ENCODE data around the gene SYTL1. TPM values are rescaled to one million over a fixed set of nuclear protein-coding genes. Genes with fewer than 3 reads are reported as not detected.

The SYTL1 gene
- total RNA-seq, 1 experiment from 2014 or later = 75.9 TPM

DNA sequence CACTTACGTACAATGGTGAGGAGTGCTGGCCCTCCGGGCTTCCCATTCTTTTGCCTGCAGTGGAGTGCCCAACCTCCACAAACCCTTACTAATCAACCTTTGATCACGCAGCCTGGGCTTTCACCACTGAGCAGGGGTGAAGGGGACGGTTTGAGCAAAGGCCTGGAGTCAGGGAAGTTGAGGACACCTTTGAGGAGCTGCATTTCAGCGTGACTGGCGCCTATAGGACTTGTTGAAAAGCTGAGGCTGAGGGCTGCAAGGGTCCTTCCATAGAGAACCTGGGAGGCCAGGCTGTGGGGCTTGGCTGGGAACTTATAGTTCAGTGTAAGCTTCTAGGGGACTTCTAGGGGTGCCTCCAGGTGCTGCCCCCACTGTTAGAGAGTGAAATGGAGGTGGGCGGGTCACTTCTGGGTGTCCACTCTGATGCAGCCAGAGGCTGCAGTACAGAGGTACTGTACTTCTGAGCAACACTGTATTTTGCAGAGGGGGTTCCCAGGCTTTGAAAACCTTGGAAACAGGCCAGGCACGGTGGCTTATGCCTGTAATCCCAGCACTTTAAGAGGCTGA lies 9.8 kb downstream of the SYTL1 start:
- H3K79me2 ChIP-seq (ENCODE audit: insufficient read depth, low read length) = no peaks in the 10 kb centered on the region
- H3K27ac ChIP-seq (ENCODE audit: low read depth, low read length) = 0 out of 2 replicates have a peak overlapping the region, but pooled peaks have one; percentile 16
- no peak overlapping the region for H3K4me2 ChIP-seq (ENCODE audit: low read length)
- intact Hi-C loops (cut with micrococcal nuclease) = no loop called here
- no peaks in the 10 kb centered on the region for H3K27me3 ChIP-seq (ENCODE audit: insufficient read depth, low read length)
- H3K36me3 ChIP-seq (ENCODE audit: control insufficient read depth in 1 of 2, insufficient read depth in 2 of 2, low read length in 2 of 2) = peaks cover 0 to 7% of the 10 kb centered on the region in 2 experiments; a peak in 1 of 4 replicates
- CTCF ChIA-PET = no interaction called here
- H4K20me1 ChIP-seq (ENCODE audit: insufficient read depth) = no peaks in the 10 kb centered on the region
- no peaks in the 10 kb centered on the region for H3K9me3 ChIP-seq (ENCODE audit: control insufficient read depth in 1 of 2, insufficient read depth in 1 of 2, low read depth in 1 of 2, low read length in 2 of 2)
- H3K9me2 ChIP-seq (ENCODE audit: insufficient read depth) = no peaks in the 10 kb centered on the region
- RAD21 ChIA-PET (ENCODE audit: low non-redundant PET in 1 of 2, low total read pairs in 2 of 2, uncharacterized antibody in 2 of 2, unreplicated experiment in 2 of 2) = no interaction called here
- no peak for DNase-seq (ENCODE audit: low read depth, low spot score)
- no peak for TF ChIP-seq EGR1 (IDR thresholded peaks at IDR 0.05; ENCODE audit: low read depth)
- TF ChIP-seq, protein P1, sequence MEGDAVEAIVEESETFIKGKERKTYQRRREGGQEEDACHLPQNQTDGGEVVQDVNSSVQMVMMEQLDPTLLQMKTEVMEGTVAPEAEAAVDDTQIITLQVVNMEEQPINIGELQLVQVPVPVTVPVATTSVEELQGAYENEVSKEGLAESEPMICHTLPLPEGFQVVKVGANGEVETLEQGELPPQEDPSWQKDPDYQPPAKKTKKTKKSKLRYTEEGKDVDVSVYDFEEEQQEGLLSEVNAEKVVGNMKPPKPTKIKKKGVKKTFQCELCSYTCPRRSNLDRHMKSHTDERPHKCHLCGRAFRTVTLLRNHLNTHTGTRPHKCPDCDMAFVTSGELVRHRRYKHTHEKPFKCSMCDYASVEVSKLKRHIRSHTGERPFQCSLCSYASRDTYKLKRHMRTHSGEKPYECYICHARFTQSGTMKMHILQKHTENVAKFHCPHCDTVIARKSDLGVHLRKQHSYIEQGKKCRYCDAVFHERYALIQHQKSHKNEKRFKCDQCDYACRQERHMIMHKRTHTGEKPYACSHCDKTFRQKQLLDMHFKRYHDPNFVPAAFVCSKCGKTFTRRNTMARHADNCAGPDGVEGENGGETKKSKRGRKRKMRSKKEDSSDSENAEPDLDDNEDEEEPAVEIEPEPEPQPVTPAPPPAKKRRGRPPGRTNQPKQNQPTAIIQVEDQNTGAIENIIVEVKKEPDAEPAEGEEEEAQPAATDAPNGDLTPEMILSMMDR (IDR thresholded peaks at IDR 0.05 in 2 of 3, conservative IDR thresholded peaks at IDR 0.05 in 1 of 3; ENCODE audit: borderline replicate concordance in 1 of 3, insufficient read depth in 1 of 3, low read depth in 2 of 3, low read length in 2 of 3) = no peak
- TF ChIP-seq TCF7L2 (IDR thresholded peaks at IDR 0.05; ENCODE audit: borderline replicate concordance, extremely low read depth, insufficient read depth, insufficient read length) = no peak
- no peak for TF ChIP-seq SP1 (IDR thresholded peaks at IDR 0.05; ENCODE audit: low read depth)
- no peak for TF ChIP-seq EZH2 (IDR thresholded peaks at IDR 0.05)
- H2AFZ ChIP-seq (ENCODE audit: low read depth, low read length, poor library complexity, severe bottlenecking) = no peak overlapping the region
- no peak overlapping the region for H3K4me3 ChIP-seq (replicated peaks in 1 of 2; ENCODE audit: low read depth in 1 of 2, low read length in 2 of 2)
- no peak for ATAC-seq
- no TSS peak for BruUV-seq (replicated peaks)
- POLR2A ChIA-PET = interaction anchor here (1.2 to 1.9 kb wide), 2 partner anchors 9 to 10 kb away, joined by 3 to 10 read pairs; partner anchors contain the start of gene SYTL1
- no peak overlapping the region for H3K9ac ChIP-seq (ENCODE audit: low read length)
- peaks cover 25 to 31% of the 10 kb centered on the region in 2 experiments for H3K4me1 ChIP-seq (ENCODE audit: control insufficient read depth in 1 of 2, insufficient read depth in 2 of 2, low read length in 2 of 2)

DNA sequence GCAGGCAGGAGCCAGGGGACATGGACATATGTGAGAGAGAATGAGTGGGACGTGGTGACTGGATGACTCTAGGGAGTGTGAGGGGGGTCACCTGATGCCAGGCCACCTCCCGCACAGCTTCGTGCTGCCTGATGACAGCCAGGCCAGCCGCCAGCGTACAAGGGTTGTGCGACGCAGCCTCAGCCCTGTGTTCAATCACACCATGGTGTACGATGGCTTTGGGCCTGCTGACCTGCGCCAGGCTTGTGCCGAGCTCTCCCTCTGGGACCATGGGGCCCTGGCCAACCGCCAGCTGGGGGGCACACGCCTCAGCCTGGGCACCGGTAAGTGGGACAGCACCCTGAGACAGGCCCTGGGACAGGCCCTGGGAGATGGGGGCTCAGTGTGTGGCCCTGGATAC lies 11.3 kb downstream of the SYTL1 start:
- ChIA-PET CTCF (interaction anchor here (1.2 kb wide), 1 partner anchor 9 kb away, joined by 3 read pairs; no protein-coding TSS in a partner anchor), RAD21 (ENCODE audit: low non-redundant PET in 1 of 2, low total read pairs in 2 of 2, uncharacterized antibody in 2 of 2, unreplicated experiment in 2 of 2) (no interaction called here), POLR2A (interaction anchor here (1.9 to 2.4 kb wide), 2 partner anchors 11 to 13 kb away, joined by 10 to 14 read pairs; partner anchors contain the start of genes MAP3K6 and SYTL1)
- no peak overlapping the region for H2AFZ ChIP-seq (ENCODE audit: low read depth, low read length, poor library complexity, severe bottlenecking)
- H3K4me3 ChIP-seq (replicated peaks in 1 of 2; ENCODE audit: low read depth in 1 of 2, low read length in 2 of 2) = no peak overlapping the region
- no peak overlapping the region for H3K9ac ChIP-seq (ENCODE audit: low read length)
- H3K9me3 ChIP-seq (ENCODE audit: control insufficient read depth in 1 of 2, insufficient read depth in 1 of 2, low read depth in 1 of 2, low read length in 2 of 2) = no peaks in the 10 kb centered on the region
- ATAC-seq (no peak), DNase-seq (ENCODE audit: low read depth, low spot score) (no peak)
- peaks cover 0 to 7% of the 10 kb centered on the region in 2 experiments; a peak in 1 of 4 replicates for H3K36me3 ChIP-seq (ENCODE audit: control insufficient read depth in 1 of 2, insufficient read depth in 2 of 2, low read length in 2 of 2)
- no TSS peak for BruUV-seq (replicated peaks)
- no peak overlapping the region for H3K4me2 ChIP-seq (ENCODE audit: low read length)
- H4K20me1 ChIP-seq (ENCODE audit: insufficient read depth) = no peaks in the 10 kb centered on the region
- H3K9me2 ChIP-seq (ENCODE audit: insufficient read depth) = no peaks in the 10 kb centered on the region
- no peaks in the 10 kb centered on the region for H3K27me3 ChIP-seq (ENCODE audit: insufficient read depth, low read length)
- no peak overlapping the region for H3K27ac ChIP-seq (ENCODE audit: low read depth, low read length)
- no peaks in the 10 kb centered on the region for H3K79me2 ChIP-seq (ENCODE audit: insufficient read depth, low read length)
- peaks cover 17 to 26% of the 10 kb centered on the region in 2 experiments for H3K4me1 ChIP-seq (ENCODE audit: control insufficient read depth in 1 of 2, insufficient read depth in 2 of 2, low read length in 2 of 2)
- intact Hi-C loops (cut with micrococcal nuclease) = no loop called here
- TF ChIP-seq SIN3A (IDR thresholded peaks at IDR 0.05; ENCODE audit: low read depth) (no peak), ZFX (IDR thresholded peaks at IDR 0.05) (no peak), POLR2A (IDR thresholded peaks at IDR 0.05; ENCODE audit: borderline replicate concordance, extremely low read depth, insufficient read depth, insufficient read length) (no peak), CEBPB (IDR thresholded peaks at IDR 0.05; ENCODE audit: low read depth) (no peak), RAD21 (IDR thresholded peaks at IDR 0.05; ENCODE audit: low read depth) (no peak), REST (IDR thresholded peaks at IDR 0.05; ENCODE audit: low read depth) (no peak), JUND (IDR thresholded peaks at IDR 0.05) (no peak), ZNF274 (IDR thresholded peaks at IDR 0.05; ENCODE audit: low read depth, low read length) (no peak), SRF (IDR thresholded peaks at IDR 0.05; ENCODE audit: low read depth) (no peak), POLR2AphosphoS5 (IDR thresholded peaks at IDR 0.05; ENCODE audit: low read depth, low read length) (no peak), ATF3 (IDR thresholded peaks at IDR 0.05) (no peak)
